GM21381 (cell line): ENCODE data around the gene PLBD1.

Experiments
- ATAC-seq: cut with Tn5 transposase; IDR thresholded peaks from one replicate; pipeline ENCODE4 v1.9.1; 2021; ENCODE audit warnings: mild to moderate bottlenecking, moderate library complexity; ENCODE audit not compliant: unreplicated experiment

PLBD1 gene

GRCh38 chr12:14567351-14568162 is at the start of gene PLBD1:
PLBD1 (minus strand) TSS chr12:14567883; CDS start chr12:14567696, 187 bp downstream.
- no peak for ATAC-seq

- ATAC-seq: no peak
Observed at GRCh38 chr12:14614704-14615121, 47.0 kb upstream of the PLBD1 start.

- ATAC-seq: peak; percentile 92
Observed at GRCh38 chr12:14613718-14614117, 46.0 kb upstream of the PLBD1 start.

- ATAC-seq: no peak
Observed at GRCh38 chr12:14612898-14613445, 45.3 kb upstream of the PLBD1 start.

GRCh38 chr12:14612250-14612649 is 44.6 kb upstream of the PLBD1 start:
- ATAC-seq: no peak

- no peak for ATAC-seq
Observed at GRCh38 chr12:14611640-14612203, 44.0 kb upstream of the PLBD1 start.

GRCh38 chr12:14607568-14607967 is 39.9 kb upstream of the PLBD1 start:
- ATAC-seq: no peak

GRCh38 chr12:14605401-14605989 is 37.8 kb upstream of the PLBD1 start:
- no peak for ATAC-seq

- no peak for ATAC-seq
Observed at GRCh38 chr12:14601692-14602478, 34.2 kb upstream of the PLBD1 start.

GRCh38 chr12:14597480-14597879 is 29.8 kb upstream of the PLBD1 start:
- ATAC-seq: no peak

- ATAC-seq: no peak
Observed at GRCh38 chr12:14591719-14592118, 24.0 kb upstream of the PLBD1 start.

GRCh38 chr12:14589169-14590004 is 21.7 kb upstream of the PLBD1 start:
- ATAC-seq: no peak

- no peak for ATAC-seq
Observed at GRCh38 chr12:14588571-14588970, 20.9 kb upstream of the PLBD1 start.

GRCh38 chr12:14578646-14579045 is 11.0 kb upstream of the PLBD1 start:
- no peak for ATAC-seq

- ATAC-seq: peak; percentile 65
Observed at GRCh38 chr12:14577344-14577743, 9.7 kb upstream of the PLBD1 start.

GRCh38 chr12:14576896-14577295 is 9.2 kb upstream of the PLBD1 start:
- no peak for ATAC-seq

- ATAC-seq: no peak
Observed at GRCh38 chr12:14575585-14575984, 7.9 kb upstream of the PLBD1 start.

GRCh38 chr12:14573118-14573517 is 5.4 kb upstream of the PLBD1 start:
- no peak for ATAC-seq

- no peak for ATAC-seq
Observed at GRCh38 chr12:14572401-14572800, 4.7 kb upstream of the PLBD1 start.

GRCh38 chr12:14571779-14572178 is 4.1 kb upstream of the PLBD1 start:
- no peak for ATAC-seq
